ENCODE data around the gene DPM1.

DNA sequence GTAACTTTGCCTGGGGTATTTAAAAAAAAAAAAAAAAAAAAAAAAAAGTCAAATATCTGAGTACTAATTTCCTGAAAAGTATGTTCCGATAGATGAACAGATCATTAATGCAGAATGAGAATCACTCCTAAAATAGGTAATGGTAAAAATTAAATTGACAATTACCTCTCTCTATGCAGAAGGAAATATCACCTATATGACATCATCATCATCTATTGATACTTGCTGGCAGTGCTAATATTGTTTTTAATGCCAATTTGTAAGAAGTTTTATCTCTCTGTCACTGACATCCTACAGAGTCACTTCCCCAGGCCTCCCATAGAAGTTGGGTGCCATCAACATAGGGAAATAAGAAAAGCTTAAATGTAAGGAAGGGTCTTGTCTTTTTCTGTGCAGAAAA lies 57.0 kb downstream of the DPM1 start:
- no peak for TF ChIP-seq CTCF (IDR thresholded peaks at IDR 0.05)
- TF ChIP-seq POLR2A (IDR thresholded peaks at IDR 0.05), result no peak
- TF ChIP-seq EP300 (IDR thresholded peaks at IDR 0.05), result no peak
- no peak for TF ChIP-seq POLR2AphosphoS5 (IDR thresholded peaks at IDR 0.05)
